GM12875 (cell line): ENCODE measurements around the gene NDUFS7.

Source experiments
- H3K4me3 ChIP-seq: one replicate; pipeline ENCODE4 v1.5.1; 2011; ENCODE audit warnings: low read depth, low read length, control low read depth
- CTCF ChIP-seq: IDR thresholded peaks from 2 replicates; pipeline ENCODE4 v1.5.1; 2011; ENCODE audit warnings: low read depth, mild to moderate bottlenecking, control low read depth, inconsistent platforms, low read length, moderate library complexity, borderline replicate concordance; ENCODE audit not compliant: insufficient read depth

NDUFS7 gene

GRCh38 chr19:1382250-1382649 lies 1.5 kb upstream of the NDUFS7 start:
- no peak overlapping the region for H3K4me3 ChIP-seq
- no peak for TF ChIP-seq CTCF

GRCh38 chr19:1383017-1383311 lies 743 bp upstream of the NDUFS7 start:
- no peak overlapping the region for H3K4me3 ChIP-seq
- TF ChIP-seq CTCF, result no peak

- TF ChIP-seq CTCF, result no peak
- peak overlapping the region; percentile 93 for H3K4me3 ChIP-seq
Observed at GRCh38 chr19:1384085-1384462, 367 bp downstream of the NDUFS7 start.

GRCh38 chr19:1384478-1385110 lies 887 bp downstream of the NDUFS7 start:
- no peak for TF ChIP-seq CTCF
- H3K4me3 ChIP-seq, result peak overlapping the region; percentile 93

- no peak for TF ChIP-seq CTCF
- H3K4me3 ChIP-seq, result no peak overlapping the region
Observed at GRCh38 chr19:1385816-1386215, 2.1 kb downstream of the NDUFS7 start.

GRCh38 chr19:1386945-1387683 lies 3.4 kb downstream of the NDUFS7 start:
- no peak for TF ChIP-seq CTCF
- H3K4me3 ChIP-seq, result no peak overlapping the region
